Right lobe of liver (tissue), 6 donors: ENCODE measurements around the gene MPDZ. TPM values are rescaled to one million over a fixed set of nuclear protein-coding genes. Genes with fewer than 3 reads are reported as not detected.

ENCODE experiments used
- ATAC-seq, 4 donors: fragments of 200-7000 bp; cut with Tn5 transposase; one replicate each; pipeline ENCODE4 v1.9.1; 2020; ENCODE audit warnings: mild to moderate bottlenecking in 4 of 4, moderate library complexity in 4 of 4
- DNase-seq, 3 donors: peaks; one replicate each; pipeline ENCODE4 v3.0.0-alpha.2; 2020
- H3K27ac ChIP-seq, 3 donors: fragments of 200-600 bp; one replicate each; pipeline ENCODE4 v1.8.0; 2022
- H3K27me3 ChIP-seq, 2 donors: fragments of 200-600 bp; one replicate each; pipeline ENCODE4 v1.8.0; 2022
- H3K36me3 ChIP-seq, 4 donors: fragments of 200-600 bp; sonication (generic) in 1 of 4; one replicate each; pipeline versions ENCODE4 v1.5.1 to v1.8.0; 2017 to 2022; ENCODE audit warnings: control low read depth in 1 of 4
- H3K4me1 ChIP-seq, 4 donors: fragments of 200-600 bp; sonication (generic) in 1 of 4; one replicate each; pipeline versions ENCODE4 v1.5.1 to v1.8.0; 2017 to 2022; ENCODE audit warnings: control low read depth in 1 of 4
- H3K4me3 ChIP-seq, 3 donors: fragments of 200-600 bp; one replicate each; pipeline ENCODE4 v1.8.0; 2022
- H3K9me3 ChIP-seq, 4 donors: fragments of 200-600 bp; sonication (generic) in 1 of 4; one replicate each; pipeline versions ENCODE4 v1.5.1 to v1.8.0; 2017 to 2022; ENCODE audit warnings: control low read depth in 1 of 4
- CTCF ChIP-seq, 4 donors: fragments of 200-600 bp in 3 of 4; fragments of 450-650 bp in 1 of 4; IDR thresholded peaks; one replicate each; pipeline versions ENCODE4 v1.5.1 to v1.8.0; 2016 to 2022; ENCODE audit warnings: antibody characterized with exemption in 4 of 4, mild to moderate bottlenecking in 2 of 4
- POLR2A ChIP-seq: fragments of 450-650 bp; IDR thresholded peaks from one replicate; pipeline ENCODE4 v1.6.1; 2017; ENCODE audit warnings: antibody characterized with exemption, mild to moderate bottlenecking
- WGBS: methylation state at CpG from one replicate; pipeline ENCODE4 v1.1.6; 2018; ENCODE audit warnings: low coverage, low lambda C conversion rate; ENCODE audit not compliant: insufficient coverage; ENCODE audit errors: missing lambda C conversion rate; 5-methylcytosine and 5-hydroxymethylcytosine counted together
- intact Hi-C, 2 donors: fragments of 100-400 bp; cut with DNase I; formaldehyde crosslinking; loops; one replicate each; pipeline versions ENCODE4 v1.11.2 to v1.14.1; 2022
- total RNA-seq, 6 experiments: library from RNA; depleted of rRNA in 2 of 6; stranded (reverse); fragments of >200 nt in 2 of 6; fragmentation: NEBNext Ultra II Directional in 3 of 6; extraction: Animal tissue kit (Norgen Biotek cat#: 25700) in 3 of 6; gene quantifications; one replicate each; pipeline versions ENCODE4 v1.1.0 to v1.2.4, GENCODE V29; 2016 to 2023
- donor health status: DM: no; HTN: yes; CAD: no.
- donor health status: DM: no; HTN: no; CAD: no.
- donor health status: DM: no; HTN: no; CAD: no.
- donor health status: DM: no; HTN: yes; CAD: no.
- donor health status: DM: no; HTN: yes; CAD: no.

MPDZ gene
- total RNA-seq, 6 experiments from 2014 or later = 29.3 to 62.8 (median 49.3) TPM

GRCh38 chr9:13213337-13213736 lies 66.2 kb downstream of the MPDZ start:
- DNase-seq = no peak
- TF ChIP-seq POLR2A (no peak), CTCF (IDR thresholded peaks at IDR 0.05) (peak; percentile 37 to 49 (median 46))
- Histone ChIP-seq H3K4me3 (no peak overlapping the region), H3K4me1 (no peaks in the 10 kb centered on the region), H3K9me3 (no peaks in the 10 kb centered on the region), H3K27ac (no peak overlapping the region), H3K36me3 (no peaks in the 10 kb centered on the region), H3K27me3 (no peaks in the 10 kb centered on the region)
- WGBS = 35% methylated on average over 1 of the region's 1 CpG
- ATAC-seq = peak in 1 of 4 donors; percentile 43
- intact Hi-C loops = no loop called here

DNA sequence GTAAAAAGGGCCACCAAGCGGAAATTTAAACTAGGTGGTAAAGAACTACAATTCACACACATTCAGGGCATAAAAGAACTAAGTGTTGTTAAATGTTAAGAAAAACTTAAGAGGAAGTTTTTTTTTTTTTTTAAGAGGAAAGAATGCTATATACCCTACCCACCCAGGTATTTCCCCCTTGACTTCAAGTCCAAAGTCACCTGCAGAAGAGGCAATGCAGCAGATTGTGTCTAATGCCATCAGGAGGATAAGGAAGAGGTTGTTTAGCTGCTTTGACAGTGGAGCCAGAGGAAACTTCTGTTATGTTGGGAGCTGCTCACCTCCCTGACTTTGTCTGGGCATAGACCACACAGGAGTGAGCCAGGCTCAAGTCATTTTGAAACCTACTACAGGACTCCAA lies 69.2 kb downstream of the MPDZ start:
- H3K9me3 ChIP-seq = no peaks in the 10 kb centered on the region
- peaks cover 0 to 7% (median 3%) of the 10 kb centered on the region in 4 donors for H3K4me1 ChIP-seq
- intact Hi-C loops = no loop called here
- H3K27me3 ChIP-seq = no peaks in the 10 kb centered on the region
- no peak overlapping the region for H3K27ac ChIP-seq
- WGBS = 100% methylated on average over 1 of the region's 1 CpG
- DNase-seq (no peak), ATAC-seq (no peak)
- TF ChIP-seq CTCF (IDR thresholded peaks at IDR 0.05) = no peak
- no peak for TF ChIP-seq POLR2A
- H3K4me3 ChIP-seq = no peak overlapping the region
- H3K36me3 ChIP-seq = no peaks in the 10 kb centered on the region

- Histone ChIP-seq H3K36me3 (no peaks in the 10 kb centered on the region), H3K4me3 (no peak overlapping the region), H3K27me3 (no peaks in the 10 kb centered on the region), H3K27ac (no peak overlapping the region), H3K9me3 (no peaks in the 10 kb centered on the region), H3K4me1 (peaks cover 0 to 7% (median 3%) of the 10 kb centered on the region in 4 donors)
- intact Hi-C loops = no loop called here
- ATAC-seq (peak; percentile 46 to 85 (median 69)), DNase-seq (no peak)
- WGBS = 47% methylated on average over 3 of the region's 3 CpGs
- TF ChIP-seq POLR2A (no peak), CTCF (IDR thresholded peaks at IDR 0.05) (no peak)
Measured at GRCh38 chr9:13209498-13209897, 70.0 kb downstream of the MPDZ start.

DNA sequence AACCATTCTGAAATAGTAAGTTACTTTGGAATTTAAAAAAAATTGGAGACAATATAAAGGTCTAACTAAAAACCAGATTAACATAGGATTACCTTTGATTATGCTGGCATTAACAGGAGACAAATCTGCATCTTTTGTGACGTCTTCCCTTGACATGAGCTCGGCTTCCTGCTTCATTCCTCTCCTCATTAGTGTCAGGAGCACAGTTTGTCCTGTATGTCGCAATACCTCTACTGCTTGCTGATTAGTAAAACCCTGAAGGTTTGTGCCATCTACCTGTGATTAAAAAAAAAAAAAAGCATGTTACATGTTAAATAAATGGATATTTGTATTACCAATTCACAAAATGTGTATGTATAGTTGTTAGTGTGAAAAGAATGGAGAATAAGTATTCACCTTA lies 73.7 kb downstream of the MPDZ start:
- peak in 1 of 3 donors; percentile 48 for DNase-seq
- no peaks in the 10 kb centered on the region for H3K9me3 ChIP-seq
- H3K4me1 ChIP-seq = peaks cover 0 to 16% (median 7%) of the 10 kb centered on the region in 4 donors
- TF ChIP-seq CTCF (IDR thresholded peaks at IDR 0.05) = peak in 2 of 4 donors; percentile 12 to 25
- no peak for TF ChIP-seq POLR2A
- H3K4me3 ChIP-seq = no peak overlapping the region
- 18% methylated on average over 3 of the region's 3 CpGs for WGBS
- H3K27ac ChIP-seq = no peak overlapping the region
- ATAC-seq = peak; percentile 59 to 78 (median 74)
- no peaks in the 10 kb centered on the region for H3K27me3 ChIP-seq
- intact Hi-C loops = no loop called here
- H3K36me3 ChIP-seq = no peaks in the 10 kb centered on the region

GRCh38 chr9:13190040-13190439 lies 89.5 kb downstream of the MPDZ start:
- ATAC-seq = peak; percentile 97 to 100 (median 100)
- no peak overlapping the region for H3K4me3 ChIP-seq
- no peaks in the 10 kb centered on the region for H3K27me3 ChIP-seq
- no peaks in the 10 kb centered on the region for H3K36me3 ChIP-seq
- TF ChIP-seq POLR2A = no peak
- DNase-seq = peak; percentile 76 to 89 (median 87)
- H3K9me3 ChIP-seq = no peaks in the 10 kb centered on the region
- intact Hi-C loops = no loop called here
- H3K4me1 ChIP-seq = peaks cover 0 to 16% (median 2%) of the 10 kb centered on the region in 4 donors
- H3K27ac ChIP-seq = peak overlapping the region; percentile 18 to 38 (median 38)
- 16% methylated on average over 4 of the region's 4 CpGs for WGBS
